Measurements from ENCODE around the gene SPNS2. TPM values are rescaled to one million over a fixed set of nuclear protein-coding genes. Genes with fewer than 3 reads are reported as not detected.
A peak's percentile ranks its signal among the peaks of the same experiment; 100 is the strongest.

The SPNS2 gene
- total RNA-seq, 1 experiment from 2014 or later: 0.33 TPM

- TF ChIP-seq, protein P1, sequence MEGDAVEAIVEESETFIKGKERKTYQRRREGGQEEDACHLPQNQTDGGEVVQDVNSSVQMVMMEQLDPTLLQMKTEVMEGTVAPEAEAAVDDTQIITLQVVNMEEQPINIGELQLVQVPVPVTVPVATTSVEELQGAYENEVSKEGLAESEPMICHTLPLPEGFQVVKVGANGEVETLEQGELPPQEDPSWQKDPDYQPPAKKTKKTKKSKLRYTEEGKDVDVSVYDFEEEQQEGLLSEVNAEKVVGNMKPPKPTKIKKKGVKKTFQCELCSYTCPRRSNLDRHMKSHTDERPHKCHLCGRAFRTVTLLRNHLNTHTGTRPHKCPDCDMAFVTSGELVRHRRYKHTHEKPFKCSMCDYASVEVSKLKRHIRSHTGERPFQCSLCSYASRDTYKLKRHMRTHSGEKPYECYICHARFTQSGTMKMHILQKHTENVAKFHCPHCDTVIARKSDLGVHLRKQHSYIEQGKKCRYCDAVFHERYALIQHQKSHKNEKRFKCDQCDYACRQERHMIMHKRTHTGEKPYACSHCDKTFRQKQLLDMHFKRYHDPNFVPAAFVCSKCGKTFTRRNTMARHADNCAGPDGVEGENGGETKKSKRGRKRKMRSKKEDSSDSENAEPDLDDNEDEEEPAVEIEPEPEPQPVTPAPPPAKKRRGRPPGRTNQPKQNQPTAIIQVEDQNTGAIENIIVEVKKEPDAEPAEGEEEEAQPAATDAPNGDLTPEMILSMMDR (conservative IDR thresholded peaks at IDR 0.05): peak; percentile 87
- H3K9me3 Mint-ChIP-seq: no peaks in the 10 kb centered on the region; a peak in 1 of 5 replicates
- Histone ChIP-seq H3K14ac (ENCODE audit: insufficient read depth, low read length) (no peak overlapping the region), H3K18ac (ENCODE audit: insufficient read length, low read depth, low read length) (no peak overlapping the region), H3K79me1 (ENCODE audit: insufficient read depth, low read depth, low read length, poor library complexity, severe bottlenecking) (no peaks in the 10 kb centered on the region), H2AK5ac (ENCODE audit: insufficient read length, low read length) (no peak overlapping the region), H3T11ph (ENCODE audit: low read length) (no peak overlapping the region), H4K8ac (replicated peaks; ENCODE audit: insufficient read length, low read depth, low read length) (no peak overlapping the region), H2BK20ac (ENCODE audit: low read depth, low read length, poor library complexity, severe bottlenecking) (no peak overlapping the region), H3K9ac (ENCODE audit: extremely low read depth, insufficient read length, low read length) (no peak overlapping the region), H3K27me3 (ENCODE audit: insufficient read depth, low read length) (no peaks in the 10 kb centered on the region), H4K91ac (ENCODE audit: insufficient read length, low read depth, low read length) (no peak overlapping the region), H4K5ac (ENCODE audit: insufficient read length, low read depth, low read length) (no peak overlapping the region), H2AFZ (ENCODE audit: low read length) (no peak overlapping the region), H2BK120ac (ENCODE audit: low read depth, low read length, poor library complexity, severe bottlenecking) (no peak overlapping the region), H3K23ac (ENCODE audit: insufficient read length, low read depth, low read length) (no peak overlapping the region), H2BK12ac (ENCODE audit: insufficient read length, low read depth, low read length) (no peak overlapping the region), H3K23me2 (ENCODE audit: insufficient read length, low read depth, low read length, poor library complexity, severe bottlenecking) (no peaks in the 10 kb centered on the region), H2BK15ac (ENCODE audit: low read depth, low read length) (no peak overlapping the region), H3K9me3 (ENCODE audit: control insufficient read depth, low read depth, low read length) (no peaks in the 10 kb centered on the region), H4K20me1 (ENCODE audit: control insufficient read depth, insufficient read depth, insufficient read length) (no peaks in the 10 kb centered on the region), H3K4ac (ENCODE audit: low read depth, low read length) (no peak overlapping the region), H3K4me2 (ENCODE audit: insufficient read depth, insufficient read length, low read length) (no peak overlapping the region), H2BK5ac (ENCODE audit: insufficient read length, low read length) (no peak overlapping the region), H3K79me2 (ENCODE audit: insufficient read depth, low read length) (no peaks in the 10 kb centered on the region), H3K4me1 (ENCODE audit: insufficient read depth, low read length) (no peaks in the 10 kb centered on the region), H3K27ac (ENCODE audit: insufficient read length, low read depth, low read length) (no peak overlapping the region), H3K56ac (ENCODE audit: insufficient read length, low read depth, low read length) (no peak overlapping the region)
- no peak overlapping the region for H3K27ac Mint-ChIP-seq
- H3K27me3 Mint-ChIP-seq (ENCODE audit: low read depth): peaks cover 15% of the 10 kb centered on the region
- H3K4me1 Mint-ChIP-seq: peaks cover 33 to 34% of the 10 kb centered on the region in 2 experiments
- no CpG with 5 or more reads among the region's 5 CpGs for WGBS (ENCODE audit: extremely low coverage, insufficient read length, low lambda C conversion rate)
- peak overlapping the region in 1 of 2 experiments; percentile 51; a peak in 1 of 5 replicates for H3K4me3 Mint-ChIP-seq
- DNase-seq: peak; percentile 92
- H3K36me3 Mint-ChIP-seq (ENCODE audit: insufficient read depth in 1 of 3, low read depth in 3 of 3): no peaks in the 10 kb centered on the region
Observed at GRCh38 chr17:4566785-4567184, 68.1 kb downstream of the SPNS2 start.
